Vagina (tissue), 2 donors: ENCODE results near the gene HSPBAP1. TPM values are rescaled to one million over a fixed set of nuclear protein-coding genes. Genes with fewer than 3 reads are reported as not detected.

Experiments
- DNase-seq, 2 donors: peaks; one replicate each; pipeline ENCODE4 v3.0.0-alpha.2; 2017; ENCODE audit errors: extremely low spot score in 2 of 2
- H3K27ac ChIP-seq: fragments of 200-600 bp; sonication (generic); one replicate; pipeline ENCODE4 v1.5.1; 2019
- H3K27me3 ChIP-seq: fragments of 200-600 bp; sonication (generic); one replicate; pipeline ENCODE4 v1.5.1; 2019
- H3K36me3 ChIP-seq, 2 donors: fragments of 200-600 bp; sonication (generic); one replicate each; pipeline ENCODE4 v1.5.1; 2017 to 2019
- H3K4me1 ChIP-seq: fragments of 200-600 bp; sonication (generic); one replicate; pipeline ENCODE4 v1.5.1; 2019
- H3K4me3 ChIP-seq, 2 donors: fragments of 200-600 bp; sonication (generic); 1 replicate in 1 of 2; 2 replicates in 1 of 2; pipeline ENCODE4 v1.5.1; 2016 to 2019
- H3K9me3 ChIP-seq: fragments of 200-600 bp; sonication (generic); one replicate; pipeline ENCODE4 v1.5.1; 2019
- CTCF ChIP-seq, 3 experiments: fragments of 450-650 bp in 2 of 3; fragments of 200-600 bp in 1 of 3; sonication (generic) in 1 of 3; IDR thresholded peaks; one replicate each; pipeline ENCODE4 v1.5.1; 2017 to 2019; ENCODE audit warnings: antibody characterized with exemption in 3 of 3, mild to moderate bottlenecking in 2 of 3, moderate library complexity in 2 of 3
- POLR2A ChIP-seq, 2 donors: fragments of 450-650 bp; IDR thresholded peaks; one replicate each; pipeline ENCODE4 v1.6.1; 2017; ENCODE audit warnings: antibody characterized with exemption in 2 of 2, mild to moderate bottlenecking in 2 of 2, moderate library complexity in 2 of 2
- POLR2AphosphoS5 ChIP-seq, 2 donors: sonication (generic); formaldehyde crosslinking; IDR thresholded peaks; one replicate each; pipeline ENCODE4 v1.9.0; 2017; ENCODE audit warnings: antibody characterized with exemption in 2 of 2, mild to moderate bottlenecking in 2 of 2, low read depth in 1 of 2; ENCODE audit not compliant: insufficient read depth in 1 of 2
- intact Hi-C: fragments of 100-400 bp; cut with DNase I; formaldehyde crosslinking; loops from one replicate; pipeline ENCODE4 v1.15.1; 2023
- total RNA-seq: library from RNA; depleted of rRNA; stranded (reverse); fragments of >200 nt; gene quantifications from one replicate; pipeline ENCODE4 v1.2.3, GENCODE V29; 2016

Gene HSPBAP1
- total RNA-seq: 9.8 TPM

- Histone ChIP-seq H3K9me3 (no peaks in the 10 kb centered on the region), H3K36me3 (no peaks in the 10 kb centered on the region), H3K4me1 (peaks cover 27% of the 10 kb centered on the region), H3K4me3 (peak within 1 kb of the TSS; percentile 65 to 84), H3K27me3 (no peaks in the 10 kb centered on the region), H3K27ac (peak within 1 kb of the TSS; percentile 93)
- intact Hi-C loops: no loop called here
- DNase-seq: peak in 1 of 2 donors; percentile 95
- TF ChIP-seq POLR2AphosphoS5 (IDR thresholded peaks at IDR 0.05; ENCODE audit: insufficient read depth in 1 of 2, low read depth in 1 of 2): peak; percentile 91 to 92
- peak in 1 of 2 donors; percentile 30 for TF ChIP-seq POLR2A (IDR thresholded peaks at IDR 0.05)
- TF ChIP-seq CTCF (IDR thresholded peaks at IDR 0.05): no peak
These were observed at the start of gene HSPBAP1 for GRCh38 chr3:122793568-122794416. Gene HSPBAP1, minus strand, starts transcription at chr3:122793831. Its CDS starts 151 bp downstream, at chr3:122793680.

GRCh38 chr3:122835590-122835989 lies 42.0 kb upstream of the HSPBAP1 start:
- TF ChIP-seq POLR2AphosphoS5 (IDR thresholded peaks at IDR 0.05; ENCODE audit: insufficient read depth in 1 of 2, low read depth in 1 of 2) (no peak), POLR2A (IDR thresholded peaks at IDR 0.05) (no peak), CTCF (IDR thresholded peaks at IDR 0.05) (no peak)
- no peak for DNase-seq
- Histone ChIP-seq H3K4me1 (no peaks in the 10 kb centered on the region), H3K27ac (no peak overlapping the region), H3K27me3 (no peaks in the 10 kb centered on the region), H3K4me3 (no peak overlapping the region), H3K9me3 (no peaks in the 10 kb centered on the region), H3K36me3 (peaks cover 0 to 13% of the 10 kb centered on the region in 2 donors)
- intact Hi-C loops: no loop called here

- TF ChIP-seq CTCF (IDR thresholded peaks at IDR 0.05) (no peak), POLR2A (IDR thresholded peaks at IDR 0.05) (no peak), POLR2AphosphoS5 (IDR thresholded peaks at IDR 0.05; ENCODE audit: insufficient read depth in 1 of 2, low read depth in 1 of 2) (no peak)
- H3K4me3 ChIP-seq: no peak overlapping the region
- H3K4me1 ChIP-seq: no peaks in the 10 kb centered on the region
- H3K27ac ChIP-seq: no peak overlapping the region
- DNase-seq: no peak
- H3K27me3 ChIP-seq: no peaks in the 10 kb centered on the region
- H3K9me3 ChIP-seq: no peaks in the 10 kb centered on the region
- intact Hi-C loops: no loop called here
- H3K36me3 ChIP-seq: peaks cover 0 to 10% of the 10 kb centered on the region in 2 donors
These were observed 34.6 kb upstream of the HSPBAP1 start for GRCh38 chr3:122828281-122828680.

- Histone ChIP-seq H3K27me3 (no peaks in the 10 kb centered on the region), H3K4me3 (no peak overlapping the region), H3K9me3 (no peaks in the 10 kb centered on the region), H3K36me3 (peaks cover 0 to 4% of the 10 kb centered on the region in 2 donors), H3K27ac (no peak overlapping the region), H3K4me1 (no peaks in the 10 kb centered on the region)
- TF ChIP-seq CTCF (IDR thresholded peaks at IDR 0.05) (no peak), POLR2A (IDR thresholded peaks at IDR 0.05) (no peak), POLR2AphosphoS5 (IDR thresholded peaks at IDR 0.05; ENCODE audit: insufficient read depth in 1 of 2, low read depth in 1 of 2) (no peak)
- intact Hi-C loops: no loop called here
- DNase-seq: no peak
These were observed 32.6 kb upstream of the HSPBAP1 start for GRCh38 chr3:122826278-122826677.

GRCh38 chr3:122825460-122825859 lies 31.8 kb upstream of the HSPBAP1 start:
- TF ChIP-seq POLR2A (IDR thresholded peaks at IDR 0.05): no peak
- TF ChIP-seq CTCF (IDR thresholded peaks at IDR 0.05): no peak
- no peak for DNase-seq
- H3K4me1 ChIP-seq: no peaks in the 10 kb centered on the region
- H3K36me3 ChIP-seq: peaks cover 0 to 4% of the 10 kb centered on the region in 2 donors
- no peaks in the 10 kb centered on the region for H3K27me3 ChIP-seq
- H3K27ac ChIP-seq: no peak overlapping the region
- intact Hi-C loops: no loop called here
- no peaks in the 10 kb centered on the region for H3K9me3 ChIP-seq
- H3K4me3 ChIP-seq: no peak overlapping the region
